Anterior cingulate cortex (tissue), 58 donors: ENCODE data around the gene EVPL.
"Not testable (repeated sequence)": the region's sequence is repeated elsewhere in the genome, so short reads cannot be mapped to it uniquely, and the experiment has no call there.

ENCODE experiments used
- DNase-seq, 58 donors: peaks; one replicate each; lab custom pipeline; 2025; lab: John Stamatoyannopoulos, UW

The EVPL gene

GRCh38 chr17:75975187-75975586, 51.9 kb downstream of the EVPL start:
- DNase-seq, result not testable (repeated sequence)

GRCh38 chr17:75970626-75971025, 56.5 kb downstream of the EVPL start:
- DNase-seq, result no peak

GRCh38 chr17:75970011-75970523, 57.0 kb downstream of the EVPL start:
- DNase-seq, result no peak

- not testable (repeated sequence) for DNase-seq
Observed at GRCh38 chr17:75969044-75969443, 58.1 kb downstream of the EVPL start.

- DNase-seq, result no peak
Observed at GRCh38 chr17:75965468-75965867, 61.6 kb downstream of the EVPL start.

- DNase-seq, result no peak
Observed at GRCh38 chr17:75959839-75960511, 67.1 kb downstream of the EVPL start.

GRCh38 chr17:75959051-75959838, 67.9 kb downstream of the EVPL start:
- DNase-seq, result no peak
